Omental fat pad (tissue), 4 donors: Measurements from ENCODE around the gene SYNPO2. TPM values are rescaled to one million over a fixed set of nuclear protein-coding genes. Genes with fewer than 3 reads are reported as not detected.
A peak's percentile ranks its signal among the peaks of the same experiment; 100 is the strongest.

ENCODE experiments used
- ATAC-seq: fragments of 150-250 bp; one replicate; pipeline ENCODE4 v1.9.1; 2016; ENCODE audit warnings: mild to moderate bottlenecking, moderate library complexity; ENCODE audit not compliant: low FRiP score
- DNase-seq: peaks from one replicate; pipeline ENCODE4 v3.0.0-alpha.2; 2019; ENCODE audit warnings: low spot score
- total RNA-seq, 4 donors: library from RNA; depleted of rRNA; stranded (reverse); fragments of >200 nt; gene quantifications; one replicate each; pipeline ENCODE4 v1.1.0, GENCODE V29; 2016
- TF ChIP-seq, protein P1 (sequence below), 3 donors: fragments of 450-650 bp; IDR thresholded peaks; one replicate each; pipeline ENCODE4 v1.5.1; 2016 to 2017; ENCODE audit warnings: antibody characterized with exemption in 3 of 3, mild to moderate bottlenecking in 3 of 3, moderate library complexity in 2 of 3

Gene SYNPO2, protein sequence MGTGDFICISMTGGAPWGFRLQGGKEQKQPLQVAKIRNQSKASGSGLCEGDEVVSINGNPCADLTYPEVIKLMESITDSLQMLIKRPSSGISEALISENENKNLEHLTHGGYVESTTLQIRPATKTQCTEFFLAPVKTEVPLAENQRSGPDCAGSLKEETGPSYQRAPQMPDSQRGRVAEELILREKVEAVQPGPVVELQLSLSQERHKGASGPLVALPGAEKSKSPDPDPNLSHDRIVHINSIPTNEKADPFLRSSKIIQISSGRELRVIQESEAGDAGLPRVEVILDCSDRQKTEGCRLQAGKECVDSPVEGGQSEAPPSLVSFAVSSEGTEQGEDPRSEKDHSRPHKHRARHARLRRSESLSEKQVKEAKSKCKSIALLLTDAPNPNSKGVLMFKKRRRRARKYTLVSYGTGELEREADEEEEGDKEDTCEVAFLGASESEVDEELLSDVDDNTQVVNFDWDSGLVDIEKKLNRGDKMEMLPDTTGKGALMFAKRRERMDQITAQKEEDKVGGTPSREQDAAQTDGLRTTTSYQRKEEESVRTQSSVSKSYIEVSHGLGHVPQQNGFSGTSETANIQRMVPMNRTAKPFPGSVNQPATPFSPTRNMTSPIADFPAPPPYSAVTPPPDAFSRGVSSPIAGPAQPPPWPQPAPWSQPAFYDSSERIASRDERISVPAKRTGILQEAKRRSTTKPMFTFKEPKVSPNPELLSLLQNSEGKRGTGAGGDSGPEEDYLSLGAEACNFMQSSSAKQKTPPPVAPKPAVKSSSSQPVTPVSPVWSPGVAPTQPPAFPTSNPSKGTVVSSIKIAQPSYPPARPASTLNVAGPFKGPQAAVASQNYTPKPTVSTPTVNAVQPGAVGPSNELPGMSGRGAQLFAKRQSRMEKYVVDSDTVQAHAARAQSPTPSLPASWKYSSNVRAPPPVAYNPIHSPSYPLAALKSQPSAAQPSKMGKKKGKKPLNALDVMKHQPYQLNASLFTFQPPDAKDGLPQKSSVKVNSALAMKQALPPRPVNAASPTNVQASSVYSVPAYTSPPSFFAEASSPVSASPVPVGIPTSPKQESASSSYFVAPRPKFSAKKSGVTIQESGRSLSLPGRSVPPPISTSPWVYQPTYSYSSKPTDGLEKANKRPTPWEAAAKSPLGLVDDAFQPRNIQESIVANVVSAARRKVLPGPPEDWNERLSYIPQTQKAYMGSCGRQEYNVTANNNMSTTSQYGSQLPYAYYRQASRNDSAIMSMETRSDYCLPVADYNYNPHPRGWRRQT
- total RNA-seq, result 10 to 100 TPM; 23.3 to 72.0 (median 41.3) TPM

DNA sequence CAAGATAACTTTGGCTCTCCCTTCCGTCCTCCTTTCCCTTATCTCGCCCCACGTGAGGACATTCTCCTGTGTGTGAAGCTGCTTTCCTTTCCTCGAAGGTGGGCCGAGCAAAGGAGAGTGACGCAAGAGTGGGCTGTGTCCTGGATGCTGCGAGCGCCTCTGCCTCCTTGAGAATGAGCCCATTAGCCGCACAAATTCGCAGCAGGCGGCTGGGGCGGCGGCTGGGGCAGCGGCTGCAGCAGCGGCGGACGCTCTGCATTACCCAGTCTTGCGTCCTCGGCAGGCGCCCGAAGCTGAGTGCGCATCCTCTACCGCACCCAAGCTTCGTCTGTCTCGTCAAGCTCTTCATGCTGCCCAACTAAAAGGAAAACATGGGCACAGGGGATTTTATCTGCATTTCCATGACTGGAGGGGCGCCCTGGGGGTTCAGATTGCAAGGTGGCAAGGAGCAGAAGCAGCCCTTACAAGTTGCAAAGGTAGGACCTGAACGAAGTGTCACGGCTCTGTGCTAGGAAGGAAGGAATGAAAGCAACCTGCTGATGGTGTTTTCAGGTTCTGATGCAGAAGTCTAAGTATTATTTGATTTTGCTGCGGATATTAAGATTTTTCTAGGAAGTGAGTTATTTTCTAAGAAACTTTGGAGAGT, at the start of gene SYNPO2:
Gene SYNPO2, plus strand, starts transcription at position 189 of the 646 bp plus-strand sequence. Its CDS starts 183 bp downstream, at position 372.
- TF ChIP-seq, protein P1, sequence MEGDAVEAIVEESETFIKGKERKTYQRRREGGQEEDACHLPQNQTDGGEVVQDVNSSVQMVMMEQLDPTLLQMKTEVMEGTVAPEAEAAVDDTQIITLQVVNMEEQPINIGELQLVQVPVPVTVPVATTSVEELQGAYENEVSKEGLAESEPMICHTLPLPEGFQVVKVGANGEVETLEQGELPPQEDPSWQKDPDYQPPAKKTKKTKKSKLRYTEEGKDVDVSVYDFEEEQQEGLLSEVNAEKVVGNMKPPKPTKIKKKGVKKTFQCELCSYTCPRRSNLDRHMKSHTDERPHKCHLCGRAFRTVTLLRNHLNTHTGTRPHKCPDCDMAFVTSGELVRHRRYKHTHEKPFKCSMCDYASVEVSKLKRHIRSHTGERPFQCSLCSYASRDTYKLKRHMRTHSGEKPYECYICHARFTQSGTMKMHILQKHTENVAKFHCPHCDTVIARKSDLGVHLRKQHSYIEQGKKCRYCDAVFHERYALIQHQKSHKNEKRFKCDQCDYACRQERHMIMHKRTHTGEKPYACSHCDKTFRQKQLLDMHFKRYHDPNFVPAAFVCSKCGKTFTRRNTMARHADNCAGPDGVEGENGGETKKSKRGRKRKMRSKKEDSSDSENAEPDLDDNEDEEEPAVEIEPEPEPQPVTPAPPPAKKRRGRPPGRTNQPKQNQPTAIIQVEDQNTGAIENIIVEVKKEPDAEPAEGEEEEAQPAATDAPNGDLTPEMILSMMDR (IDR thresholded peaks at IDR 0.05), result no peak
- ATAC-seq (peak; percentile 97), DNase-seq (peak; percentile 48)

DNA sequence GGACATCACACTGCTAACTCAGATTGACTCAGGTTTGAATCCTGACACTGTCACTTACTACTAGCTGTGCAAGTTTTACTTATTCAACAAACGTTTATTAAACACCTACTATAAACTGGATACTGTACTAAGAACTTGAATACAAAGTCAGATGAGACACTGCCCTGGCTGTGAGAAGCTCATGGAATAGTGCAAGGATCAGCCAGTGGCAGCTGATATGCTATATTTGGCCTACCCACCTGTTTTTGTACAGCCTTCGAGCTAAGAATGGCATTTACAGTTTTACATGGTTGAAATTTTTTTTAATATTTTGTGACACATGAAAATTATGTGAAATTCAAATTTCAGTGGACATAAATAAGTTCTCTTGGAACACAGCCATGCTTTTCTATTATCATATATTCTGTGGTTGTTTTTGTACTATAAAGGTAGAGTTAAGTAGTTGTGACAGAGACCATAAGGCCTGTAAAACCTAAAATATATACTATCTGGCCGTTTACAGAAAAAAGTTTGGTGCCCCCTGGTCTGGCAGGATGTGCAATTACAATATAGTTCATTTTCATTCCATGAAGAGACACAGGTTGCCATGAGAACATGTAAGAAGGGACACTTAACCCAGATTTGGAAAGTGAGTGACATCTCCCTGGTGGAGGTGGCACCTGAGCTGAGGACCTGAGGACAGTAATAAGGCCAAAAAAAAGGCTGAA, 49.3 kb upstream of the SYNPO2 start:
- TF ChIP-seq, protein P1 (IDR thresholded peaks at IDR 0.05), result no peak
- ATAC-seq (no peak), DNase-seq (no peak)

DNA sequence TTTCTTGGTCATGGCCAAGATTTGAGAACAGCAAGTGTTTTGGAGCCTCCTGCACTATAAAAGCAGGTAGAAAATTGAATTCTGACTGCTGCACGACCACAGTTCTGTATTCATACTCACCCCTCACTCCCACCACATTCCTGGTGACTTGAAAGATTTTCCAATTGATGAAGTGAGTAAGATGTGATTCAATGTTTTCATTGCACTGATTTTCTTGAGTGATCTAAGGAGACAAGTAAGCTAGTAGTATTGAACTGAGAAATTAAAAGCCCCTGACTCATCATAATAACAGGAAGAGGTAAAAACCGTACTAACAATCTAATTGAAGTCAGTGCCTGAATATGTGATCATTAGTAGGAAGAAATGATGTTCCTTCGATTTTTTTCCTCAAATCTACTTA, 46.6 kb upstream of the SYNPO2 start:
- ATAC-seq, result no peak
- TF ChIP-seq, protein P1 (IDR thresholded peaks at IDR 0.05), result no peak
- DNase-seq, result no peak

DNA sequence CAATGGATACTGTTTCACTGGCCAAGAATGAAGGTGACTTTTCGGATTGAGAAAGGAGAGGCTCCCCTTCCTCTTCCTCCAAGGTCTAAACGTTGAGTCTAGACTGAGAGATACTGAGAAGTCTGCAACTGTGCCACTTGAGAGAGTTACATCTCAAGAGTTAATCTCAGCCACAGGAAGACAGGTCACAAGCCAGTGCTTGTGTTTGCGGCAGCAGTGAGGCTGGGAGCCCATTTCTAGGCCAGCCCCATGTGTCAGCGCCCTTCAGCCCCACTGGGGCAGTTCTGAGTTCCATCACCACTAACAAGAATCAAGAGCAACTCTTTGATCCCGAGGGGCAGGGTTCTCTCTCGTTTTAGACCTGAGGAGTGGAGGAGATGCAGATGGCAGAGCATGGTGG, 45.4 kb upstream of the SYNPO2 start:
- TF ChIP-seq, protein P1 (IDR thresholded peaks at IDR 0.05), result no peak
- ATAC-seq, result no peak
- DNase-seq, result no peak

DNA sequence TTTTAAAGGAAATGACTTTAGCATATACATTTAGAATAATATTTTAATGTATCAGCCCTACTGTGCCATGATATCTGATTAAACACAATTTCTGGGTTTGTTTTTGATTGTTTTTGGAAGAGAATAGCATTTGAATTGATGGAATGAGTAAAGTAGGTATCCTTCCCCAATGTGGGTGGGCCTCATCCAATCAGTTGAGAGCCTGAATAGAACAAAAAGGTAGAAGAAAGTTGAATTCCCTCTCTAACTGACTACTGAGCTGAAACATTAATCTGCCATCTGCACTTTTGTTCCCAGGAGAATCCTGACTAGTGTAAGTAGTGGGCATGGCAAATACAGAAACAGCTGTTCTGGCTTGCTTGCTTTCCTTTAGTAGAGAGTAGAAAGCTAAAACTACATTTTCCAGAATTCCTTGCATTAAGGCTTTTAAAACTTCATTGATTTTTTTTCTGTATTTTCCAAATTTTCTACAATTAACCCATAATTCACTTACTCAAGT, 43.1 kb upstream of the SYNPO2 start:
- TF ChIP-seq, protein P1 (IDR thresholded peaks at IDR 0.05), result no peak
- no peak for DNase-seq
- no peak for ATAC-seq
